ENCODE measurements around the gene FAM186B. TPM values are rescaled to one million over a fixed set of nuclear protein-coding genes. Genes with fewer than 3 reads are reported as not detected.

FAM186B gene
- total RNA-seq, 1 experiment from 2014 or later, result 0.46 TPM

- TF ChIP-seq CTCF (conservative IDR thresholded peaks at IDR 0.05), result no peak
- Histone ChIP-seq H3K23ac (ENCODE audit: insufficient read length, low read depth, low read length) (no peak overlapping the region), H3K4me2 (ENCODE audit: insufficient read depth, insufficient read length, low read length) (no peak overlapping the region), H2AK5ac (ENCODE audit: insufficient read length, low read length) (no peak overlapping the region), H3K18ac (ENCODE audit: insufficient read length, low read depth, low read length) (no peak overlapping the region), H4K5ac (ENCODE audit: insufficient read length, low read depth, low read length) (no peak overlapping the region), H3K9me3 (ENCODE audit: control insufficient read depth, low read depth, low read length) (no peaks in the 10 kb centered on the region), H3K56ac (ENCODE audit: insufficient read length, low read depth, low read length) (no peak overlapping the region), H3K9ac (ENCODE audit: extremely low read depth, insufficient read length, low read length) (no peak overlapping the region), H3K27me3 (ENCODE audit: insufficient read depth, low read length) (no peaks in the 10 kb centered on the region), H2BK12ac (ENCODE audit: insufficient read length, low read depth, low read length) (no peak overlapping the region), H3K23me2 (ENCODE audit: insufficient read length, low read depth, low read length, poor library complexity, severe bottlenecking) (peaks cover 3% of the 10 kb centered on the region), H2BK15ac (ENCODE audit: low read depth, low read length) (no peak overlapping the region), H3K79me1 (ENCODE audit: insufficient read depth, low read depth, low read length, poor library complexity, severe bottlenecking) (no peaks in the 10 kb centered on the region), H2BK120ac (ENCODE audit: low read depth, low read length, poor library complexity, severe bottlenecking) (no peak overlapping the region), H3K27ac (ENCODE audit: insufficient read length, low read depth, low read length) (no peak overlapping the region), H2AFZ (ENCODE audit: low read length) (no peak overlapping the region), H4K20me1 (ENCODE audit: control insufficient read depth, insufficient read depth, insufficient read length) (no peaks in the 10 kb centered on the region), H3K4ac (ENCODE audit: low read depth, low read length) (no peak overlapping the region), H2BK20ac (ENCODE audit: low read depth, low read length, poor library complexity, severe bottlenecking) (no peak overlapping the region), H3K4me1 (ENCODE audit: insufficient read depth, low read length) (peaks cover 5% of the 10 kb centered on the region; the same call in 1 of the 2 replicates), H3K14ac (ENCODE audit: insufficient read depth, low read length) (no peak overlapping the region; the same call in 1 of the 2 replicates), H2BK5ac (ENCODE audit: insufficient read length, low read length) (no peak overlapping the region), H4K8ac (replicated peaks; ENCODE audit: insufficient read length, low read depth, low read length) (no peak overlapping the region), H4K91ac (ENCODE audit: insufficient read length, low read depth, low read length) (no peak overlapping the region), H3K79me2 (ENCODE audit: insufficient read depth, low read length) (no peaks in the 10 kb centered on the region), H3T11ph (ENCODE audit: low read length) (no peak overlapping the region)
- H3K27ac Mint-ChIP-seq, result peak overlapping the region in 1 of 3 experiments; percentile 56; a peak in 2 of 7 replicates
- H3K4me1 Mint-ChIP-seq, result peaks cover 16 to 20% of the 10 kb centered on the region in 2 experiments
- no peaks in the 10 kb centered on the region for H3K9me3 Mint-ChIP-seq
- no peak for DNase-seq
- peaks cover 9 to 31% (median 20%) of the 10 kb centered on the region in 3 experiments; a peak in 6 of 7 replicates for H3K36me3 Mint-ChIP-seq (ENCODE audit: insufficient read depth in 1 of 3, low read depth in 3 of 3)
- H3K4me3 Mint-ChIP-seq, result no peak overlapping the region
- no peaks in the 10 kb centered on the region; the same call in none of the 2 replicates for H3K27me3 Mint-ChIP-seq (ENCODE audit: low read depth)
- WGBS (ENCODE audit: extremely low coverage, insufficient read length, low lambda C conversion rate), result no CpG with 5 or more reads among the region's 2 CpGs
Measured at GRCh38 chr12:49633703-49634345, 28.4 kb upstream of the FAM186B start.
